ENCODE measurements around the gene PCDHB16. TPM values are rescaled to one million over a fixed set of nuclear protein-coding genes. Genes with fewer than 3 reads are reported as not detected.
"Not testable (repeated sequence)": the region's sequence is repeated elsewhere in the genome, so short reads cannot be mapped to it uniquely, and the experiment has no call there.

Gene PCDHB16
- total RNA-seq, 1 donor from 2014 or later = 4.1 TPM

DNA sequence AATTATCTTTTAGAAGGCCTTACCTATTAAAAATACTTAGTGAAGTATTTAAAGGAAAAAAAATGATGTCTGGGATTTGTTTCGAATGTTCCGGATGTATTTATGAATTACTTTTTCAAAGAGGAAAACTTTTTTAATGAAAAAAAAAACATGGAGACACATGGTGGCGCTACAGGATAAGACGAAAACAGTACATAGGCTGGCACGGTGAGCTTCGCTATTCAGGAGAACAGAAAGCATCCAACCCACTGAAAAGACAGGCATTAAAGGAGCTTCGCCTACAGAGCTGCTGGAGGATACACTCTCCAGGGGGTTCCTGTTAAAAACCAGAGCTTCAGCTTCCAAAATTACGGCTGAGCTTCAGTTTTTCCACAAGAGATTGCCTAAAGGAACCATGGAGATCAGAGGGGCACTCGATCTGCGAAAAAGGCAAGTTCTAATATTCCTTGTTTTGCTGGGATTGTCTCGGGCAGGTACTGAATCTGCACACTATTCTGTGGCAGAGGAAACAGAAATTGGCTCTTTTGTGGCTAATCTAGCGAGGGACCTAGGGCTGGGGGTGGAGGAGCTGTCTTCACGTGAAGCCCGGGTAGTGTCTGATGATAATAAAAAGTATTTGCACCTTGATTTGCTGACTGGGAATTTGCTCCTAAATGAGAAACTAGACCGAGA is 41.1 kb downstream of the PCDHB16 start, which contains the start of gene PCDHB14:
Gene PCDHB14 (plus strand): TSS at position 232 of the 672 bp plus-strand sequence. CDS start 163 bp downstream, at position 395.
- intact Hi-C loops (cut with DNase I) = no loop called here
- H3K36me3 ChIP-seq = no peaks in the 10 kb centered on the region
- peaks cover 9% of the 10 kb centered on the region for H3K9me3 ChIP-seq
- no peak within 1 kb of the TSS for H3K27ac ChIP-seq
- no peaks in the 10 kb centered on the region for H3K27me3 ChIP-seq
- H3K4me1 ChIP-seq = no peaks in the 10 kb centered on the region
- TF ChIP-seq, protein P1, sequence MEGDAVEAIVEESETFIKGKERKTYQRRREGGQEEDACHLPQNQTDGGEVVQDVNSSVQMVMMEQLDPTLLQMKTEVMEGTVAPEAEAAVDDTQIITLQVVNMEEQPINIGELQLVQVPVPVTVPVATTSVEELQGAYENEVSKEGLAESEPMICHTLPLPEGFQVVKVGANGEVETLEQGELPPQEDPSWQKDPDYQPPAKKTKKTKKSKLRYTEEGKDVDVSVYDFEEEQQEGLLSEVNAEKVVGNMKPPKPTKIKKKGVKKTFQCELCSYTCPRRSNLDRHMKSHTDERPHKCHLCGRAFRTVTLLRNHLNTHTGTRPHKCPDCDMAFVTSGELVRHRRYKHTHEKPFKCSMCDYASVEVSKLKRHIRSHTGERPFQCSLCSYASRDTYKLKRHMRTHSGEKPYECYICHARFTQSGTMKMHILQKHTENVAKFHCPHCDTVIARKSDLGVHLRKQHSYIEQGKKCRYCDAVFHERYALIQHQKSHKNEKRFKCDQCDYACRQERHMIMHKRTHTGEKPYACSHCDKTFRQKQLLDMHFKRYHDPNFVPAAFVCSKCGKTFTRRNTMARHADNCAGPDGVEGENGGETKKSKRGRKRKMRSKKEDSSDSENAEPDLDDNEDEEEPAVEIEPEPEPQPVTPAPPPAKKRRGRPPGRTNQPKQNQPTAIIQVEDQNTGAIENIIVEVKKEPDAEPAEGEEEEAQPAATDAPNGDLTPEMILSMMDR (IDR thresholded peaks at IDR 0.05) = no peak
- DNase-seq (no peak), ATAC-seq (no peak)
- no peak within 1 kb of the TSS for H3K4me3 ChIP-seq

DNA sequence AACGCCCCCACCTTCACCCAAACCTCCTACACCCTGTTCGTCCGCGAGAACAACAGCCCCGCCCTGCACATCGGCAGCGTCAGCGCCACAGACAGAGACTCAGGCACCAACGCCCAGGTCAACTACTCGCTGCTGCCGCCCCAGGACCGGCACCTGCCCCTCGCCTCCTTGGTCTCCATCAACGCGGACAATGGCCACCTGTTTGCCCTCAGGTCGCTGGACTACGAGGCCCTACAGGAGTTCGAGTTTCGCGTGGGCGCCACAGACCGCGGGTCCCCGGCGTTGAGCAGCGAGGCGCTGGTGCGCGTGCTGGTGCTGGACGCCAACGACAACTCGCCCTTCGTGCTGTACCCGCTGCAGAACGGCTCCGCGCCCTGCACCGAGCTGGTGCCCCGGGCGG is 42.7 kb downstream of the PCDHB16 start:
- H3K36me3 ChIP-seq; ATAC-seq; intact Hi-C loops (cut with DNase I); H3K9me3 ChIP-seq; H3K27ac ChIP-seq; H3K4me1 ChIP-seq; DNase-seq; H3K27me3 ChIP-seq; H3K4me3 ChIP-seq: not testable (repeated sequence)

DNA sequence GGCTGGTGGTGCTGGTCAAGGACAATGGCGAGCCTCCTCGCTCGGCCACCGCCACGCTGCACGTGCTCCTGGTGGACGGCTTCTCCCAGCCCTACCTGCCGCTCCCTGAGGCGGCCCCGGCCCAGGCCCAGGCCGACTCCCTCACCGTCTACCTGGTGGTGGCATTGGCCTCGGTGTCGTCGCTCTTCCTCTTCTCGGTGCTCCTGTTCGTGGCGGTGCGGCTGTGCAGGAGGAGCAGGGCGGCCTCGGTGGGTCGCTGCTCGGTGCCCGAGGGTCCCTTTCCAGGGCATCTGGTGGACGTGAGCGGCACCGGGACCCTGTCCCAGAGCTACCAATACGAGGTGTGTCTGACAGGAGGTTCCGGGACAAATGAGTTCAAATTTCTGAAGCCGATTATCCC is 43.2 kb downstream of the PCDHB16 start:
- H3K4me1 ChIP-seq; H3K36me3 ChIP-seq; ATAC-seq; H3K27ac ChIP-seq; DNase-seq; H3K27me3 ChIP-seq; intact Hi-C loops (cut with DNase I); H3K9me3 ChIP-seq; H3K4me3 ChIP-seq: not testable (repeated sequence)

DNA sequence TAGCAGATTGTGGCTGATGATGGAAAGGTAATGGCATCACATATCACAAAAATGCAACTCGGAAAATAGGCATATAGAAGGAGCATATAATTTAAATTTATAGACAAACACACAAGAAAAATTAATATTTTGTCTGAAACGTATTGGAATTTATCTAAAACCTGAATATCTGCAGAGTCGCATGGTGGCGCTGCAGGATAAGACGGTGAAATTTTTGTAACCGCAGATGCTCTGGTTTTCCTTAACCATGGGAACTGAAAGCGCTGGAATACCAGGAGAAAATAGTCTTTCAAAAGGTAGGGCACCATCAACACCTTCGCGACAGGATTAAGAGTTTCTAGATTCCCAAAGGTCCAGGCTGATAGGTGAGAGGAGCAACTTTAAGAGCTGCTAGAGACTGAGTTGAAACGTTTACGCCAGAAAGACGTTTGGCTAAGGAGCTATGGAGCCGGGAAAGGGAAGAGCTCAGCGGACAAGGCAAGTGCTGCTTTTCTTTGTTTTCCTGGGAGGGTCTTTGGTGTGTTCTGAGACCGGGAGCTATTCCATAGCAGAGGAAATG is 52.0 kb downstream of the PCDHB16 start:
- intact Hi-C loops (cut with DNase I) = no loop called here
- no peak for ATAC-seq
- Histone ChIP-seq H3K27me3 (no peaks in the 10 kb centered on the region), H3K36me3 (no peaks in the 10 kb centered on the region), H3K27ac (no peak overlapping the region), H3K4me1 (no peaks in the 10 kb centered on the region), H3K9me3 (peaks cover 46% of the 10 kb centered on the region), H3K4me3 (peak overlapping the region; percentile 18)
- TF ChIP-seq, protein P1 (IDR thresholded peaks at IDR 0.05) = peak; percentile 19
- no peak for DNase-seq

Other genes starting within 250 kb of the PCDHB16 start
- gene PCDHAC2, start 215.9 kb upstream of the PCDHB16 start, total RNA-seq = 10.0 TPM
- gene PCDHB1, start 131.0 kb upstream of the PCDHB16 start, total RNA-seq = 0.12 TPM
- gene PCDHB2, start 87.8 kb upstream of the PCDHB16 start, total RNA-seq = 3.8 TPM
- gene PCDHB3, start 81.9 kb upstream of the PCDHB16 start, total RNA-seq = 1.9 TPM
- 3.0 TPM for gene PCDHB4, start 60.6 kb upstream of the PCDHB16 start, total RNA-seq
- 2.3 TPM for gene PCDHB5, start 47.2 kb upstream of the PCDHB16 start, total RNA-seq
- gene PCDHB6, start 32.3 kb upstream of the PCDHB16 start, total RNA-seq = 0.75 TPM
- 2.8 TPM for gene PCDHB7, start 9.7 kb upstream of the PCDHB16 start, total RNA-seq
- gene PCDHB8, start 4.6 kb upstream of the PCDHB16 start, total RNA-seq = 2.4 TPM
- 2.5 TPM for gene PCDHB9, start 4.8 kb downstream of the PCDHB16 start, total RNA-seq
- gene PCDHB10, start 10.0 kb downstream of the PCDHB16 start, total RNA-seq = 2.1 TPM
- 2.0 TPM for gene PCDHB11, start 17.2 kb downstream of the PCDHB16 start, total RNA-seq
- gene PCDHB12, start 26.3 kb downstream of the PCDHB16 start, total RNA-seq = 2.8 TPM
- 3.2 TPM for gene PCDHB13, start 31.5 kb downstream of the PCDHB16 start, total RNA-seq
- 3.0 TPM for gene PCDHB14, start 41.0 kb downstream of the PCDHB16 start, total RNA-seq
- 2.5 TPM for gene PCDHB15, start 63.0 kb downstream of the PCDHB16 start, total RNA-seq
- 0.64 TPM for gene SLC25A2, start 121.7 kb downstream of the PCDHB16 start, total RNA-seq
- 60.4 TPM for gene TAF7, start 138.4 kb downstream of the PCDHB16 start, total RNA-seq
- 0.46 TPM for gene PCDHGA1, start 148.1 kb downstream of the PCDHB16 start, total RNA-seq
- gene PCDHGA2, start 156.4 kb downstream of the PCDHB16 start, total RNA-seq = 2.5 TPM
- gene PCDHGA3, start 161.4 kb downstream of the PCDHB16 start, total RNA-seq = 1.7 TPM
- gene PCDHGB1, start 167.7 kb downstream of the PCDHB16 start, total RNA-seq = 2.0 TPM
- gene PCDHGA4, start 172.6 kb downstream of the PCDHB16 start, total RNA-seq = 3.9 TPM
- gene PCDHGB2, start 177.6 kb downstream of the PCDHB16 start, total RNA-seq = 3.8 TPM
- 3.5 TPM for gene PCDHGA5, start 181.8 kb downstream of the PCDHB16 start, total RNA-seq
- gene PCDHGB3, start 187.9 kb downstream of the PCDHB16 start, total RNA-seq = 2.6 TPM
- 3.9 TPM for gene PCDHGA6, start 191.5 kb downstream of the PCDHB16 start, total RNA-seq
- 2.5 TPM for gene PCDHGA7, start 200.4 kb downstream of the PCDHB16 start, total RNA-seq
- gene PCDHGB4, start 205.3 kb downstream of the PCDHB16 start, total RNA-seq = 4.2 TPM
- 1.2 TPM for gene PCDHGA8, start 210.2 kb downstream of the PCDHB16 start, total RNA-seq
- 11.0 TPM for gene PCDHGB5, start 215.6 kb downstream of the PCDHB16 start, total RNA-seq
- gene PCDHGA9, start 220.4 kb downstream of the PCDHB16 start, total RNA-seq = 5.4 TPM
- 7.5 TPM for gene PCDHGB6, start 225.6 kb downstream of the PCDHB16 start, total RNA-seq
- gene PCDHGA10, start 230.6 kb downstream of the PCDHB16 start, total RNA-seq = 6.2 TPM
- gene PCDHGB7, start 235.3 kb downstream of the PCDHB16 start, total RNA-seq = 15.4 TPM
- gene PCDHGA11, start 238.7 kb downstream of the PCDHB16 start, total RNA-seq = 2.6 TPM
- 7.6 TPM for gene PCDHGA12, start 248.1 kb downstream of the PCDHB16 start, total RNA-seq